ENCODE results near the gene CFAP119. TPM values are rescaled to one million over a fixed set of nuclear protein-coding genes. Genes with fewer than 3 reads are reported as not detected.
A peak's percentile ranks its signal among the peaks of the same experiment; 100 is the strongest.

The CFAP119 gene
- total and polyA plus RNA-seq, 2 of the 8 experiments (the other 6 are each of a cell fraction or from before 2014, with no cell fraction given), result 5.6 to 6.0 TPM

GRCh38 chr16:30761928-30762902 lies at the start of gene CFAP119, which contains the start of gene RNF40 (continued):
- no peak for TF ChIP-seq RXRA (IDR thresholded peaks at IDR 0.05; ENCODE audit: insufficient read depth, low read depth, low read length)
- peak; percentile 99 for TF ChIP-seq SAP30 (IDR thresholded peaks at IDR 0.05; ENCODE audit: insufficient read depth, insufficient replicate concordance, low read length)
- no peak for TF ChIP-seq HDAC6 (IDR thresholded peaks at IDR 0.05; ENCODE audit: low read depth, low read length)
- no peak for TF ChIP-seq CBX8 (IDR thresholded peaks at IDR 0.05; ENCODE audit: borderline replicate concordance, low read depth, low read length)
- no peak for TF ChIP-seq SUZ12 (IDR thresholded peaks at IDR 0.05; ENCODE audit: low read length)
- TF ChIP-seq SP2 (IDR thresholded peaks at IDR 0.05; ENCODE audit: low read length), result no peak
- no peak for TF ChIP-seq MAFK (IDR thresholded peaks at IDR 0.05; ENCODE audit: low read depth, low read length)
- no peak for TF ChIP-seq SIX5 (IDR thresholded peaks at IDR 0.05; ENCODE audit: low read depth, low read length)
- no peak for TF ChIP-seq CHD7 (IDR thresholded peaks at IDR 0.05; ENCODE audit: insufficient replicate concordance, low read length)
- TF ChIP-seq CEBPB (IDR thresholded peaks at IDR 0.05; ENCODE audit: low read depth, low read length), result peak; percentile 54; the same call in 1 of the 2 replicates

Data from H1 (cell line).